Astrocyte of the cerebellum (primary cell): Measurements from ENCODE around the gene CMIP.
A peak's percentile ranks its signal among the peaks of the same experiment; 100 is the strongest.

Source experiments
- DNase-seq: peaks from one replicate; pipeline ENCODE4 v3.0.0-alpha.2; 2011; ENCODE audit warnings: low read depth
- H3K4me3 ChIP-seq: 2 replicates; pipeline ENCODE4 v1.5.1; 2011; ENCODE audit warnings: mild to moderate bottlenecking, low read depth, low read length, moderate library complexity
- in situ Hi-C: cut with HindIII; loops from 2 replicates; pipeline ENCODE4 v1.10.0; 2017; ENCODE audit warnings: low sequenced_read_pairs
- TF ChIP-seq, protein P1 (sequence below): IDR thresholded peaks from 2 replicates; pipeline ENCODE4 v1.5.1; 2012; ENCODE audit warnings: low read length, low read depth, moderate library complexity, mild to moderate bottlenecking; ENCODE audit errors: missing control alignments

Gene CMIP

GRCh38 chr16:81536648-81537047 is 92.0 kb downstream of the CMIP start:
- DNase-seq, result no peak
- H3K4me3 ChIP-seq, result no peak overlapping the region
- TF ChIP-seq, protein P1, sequence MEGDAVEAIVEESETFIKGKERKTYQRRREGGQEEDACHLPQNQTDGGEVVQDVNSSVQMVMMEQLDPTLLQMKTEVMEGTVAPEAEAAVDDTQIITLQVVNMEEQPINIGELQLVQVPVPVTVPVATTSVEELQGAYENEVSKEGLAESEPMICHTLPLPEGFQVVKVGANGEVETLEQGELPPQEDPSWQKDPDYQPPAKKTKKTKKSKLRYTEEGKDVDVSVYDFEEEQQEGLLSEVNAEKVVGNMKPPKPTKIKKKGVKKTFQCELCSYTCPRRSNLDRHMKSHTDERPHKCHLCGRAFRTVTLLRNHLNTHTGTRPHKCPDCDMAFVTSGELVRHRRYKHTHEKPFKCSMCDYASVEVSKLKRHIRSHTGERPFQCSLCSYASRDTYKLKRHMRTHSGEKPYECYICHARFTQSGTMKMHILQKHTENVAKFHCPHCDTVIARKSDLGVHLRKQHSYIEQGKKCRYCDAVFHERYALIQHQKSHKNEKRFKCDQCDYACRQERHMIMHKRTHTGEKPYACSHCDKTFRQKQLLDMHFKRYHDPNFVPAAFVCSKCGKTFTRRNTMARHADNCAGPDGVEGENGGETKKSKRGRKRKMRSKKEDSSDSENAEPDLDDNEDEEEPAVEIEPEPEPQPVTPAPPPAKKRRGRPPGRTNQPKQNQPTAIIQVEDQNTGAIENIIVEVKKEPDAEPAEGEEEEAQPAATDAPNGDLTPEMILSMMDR, result no peak
- in situ Hi-C loops, result no loop called here

- DNase-seq, result peak; percentile 68
- TF ChIP-seq, protein P1, result peak; percentile 5
- in situ Hi-C loops, result no loop called here
- no peak overlapping the region for H3K4me3 ChIP-seq
Measured at GRCh38 chr16:81537721-81538561, 93.3 kb downstream of the CMIP start.

- no peak overlapping the region for H3K4me3 ChIP-seq
- TF ChIP-seq, protein P1, result no peak
- peak; percentile 11 for DNase-seq
- in situ Hi-C loops, result no loop called here
Measured at GRCh38 chr16:81539009-81539758, 94.6 kb downstream of the CMIP start.

DNA sequence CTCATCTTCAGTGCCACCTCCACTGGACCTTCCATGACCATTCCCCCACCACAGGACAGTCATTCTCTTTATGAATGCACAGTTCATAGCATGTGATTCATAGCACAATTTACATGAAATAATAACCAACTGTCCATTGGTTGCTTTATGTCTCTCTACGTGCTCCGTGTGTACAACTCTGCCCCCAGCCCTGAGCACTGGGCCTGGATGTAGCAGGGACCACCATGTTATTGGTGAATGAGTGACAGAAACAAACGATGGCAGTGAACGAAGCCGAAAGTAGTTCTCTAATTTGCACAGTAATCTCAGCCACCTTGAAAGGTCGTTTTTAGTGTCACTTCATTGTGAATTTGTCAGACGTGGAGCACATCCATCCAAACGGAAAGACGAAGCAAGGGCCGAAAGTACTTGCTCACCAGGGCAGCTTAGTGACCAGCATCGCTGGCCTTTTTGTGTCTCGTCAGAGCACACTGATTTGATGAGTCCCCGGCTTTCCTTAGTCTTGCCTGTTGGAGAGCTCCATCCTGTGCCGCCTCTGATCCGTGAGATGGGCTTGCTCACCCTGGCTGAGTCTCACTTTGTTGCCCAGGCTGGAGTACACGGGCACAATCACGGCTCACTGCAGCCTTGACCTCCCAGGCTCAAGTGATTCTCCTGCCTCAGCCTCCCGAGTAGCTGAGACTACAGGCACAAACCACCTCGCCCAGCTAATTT is 95.3 kb downstream of the CMIP start:
- H3K4me3 ChIP-seq, result no peak overlapping the region
- DNase-seq, result no peak
- TF ChIP-seq, protein P1, result no peak
- in situ Hi-C loops, result no loop called here

DNA sequence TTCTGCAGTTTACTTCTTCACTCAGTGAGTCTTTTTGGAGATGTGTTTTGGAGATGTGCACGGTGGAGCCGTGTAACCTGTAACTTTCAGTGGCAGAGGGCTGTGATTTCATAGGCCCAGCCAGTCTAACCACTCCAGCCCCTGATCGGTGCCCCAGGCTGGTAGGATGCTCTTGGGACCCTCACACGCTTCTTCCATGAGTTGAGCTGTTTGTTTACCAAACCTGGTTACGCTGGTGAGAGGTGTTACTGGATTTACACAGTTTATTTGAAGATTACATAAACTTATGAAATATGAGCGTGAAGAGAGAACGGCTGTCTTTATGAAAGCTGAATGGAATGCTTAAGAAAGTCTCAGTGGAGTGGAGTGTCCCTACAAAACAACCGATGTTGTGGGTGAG is 96.7 kb downstream of the CMIP start:
- no peak overlapping the region for H3K4me3 ChIP-seq
- TF ChIP-seq, protein P1, result no peak
- DNase-seq, result no peak
- in situ Hi-C loops, result no loop called here
